HepG2 (cell line): ENCODE data around the gene TPRKB. TPM values are rescaled to one million over a fixed set of nuclear protein-coding genes. Genes with fewer than 3 reads are reported as not detected.

Source experiments
- ESRRA ChIP-seq: sonication (generic); formaldehyde crosslinking; IDR thresholded peaks from 2 replicates; pipeline ENCODE4 v1.5.1; 2020; ENCODE audit warnings: mild to moderate bottlenecking, low read depth, missing genetic modification reagents
- FOXA1 ChIP-seq, 2 experiments: fragments of 450-650 bp in 1 of 2; sonication (generic) in 1 of 2; formaldehyde crosslinking in 1 of 2; IDR thresholded peaks; 2 replicates each; pipeline versions ENCODE4 v1.4.0 to v1.6.1; 2016 to 2020; ENCODE audit warnings: missing genetic modification reagents in 1 of 2
- FOXA3 ChIP-seq: IDR thresholded peaks from 2 replicates; pipeline ENCODE4 v1.6.1; 2016; ENCODE audit warnings: missing genetic modification reagents, missing compliant biosample characterization
- HDAC1 ChIP-seq: sonication (generic); formaldehyde crosslinking; IDR thresholded peaks from 2 replicates; pipeline ENCODE4 v1.5.1; 2020; ENCODE audit warnings: mild to moderate bottlenecking, missing genetic modification reagents
- HNF1B ChIP-seq: sonication (generic); formaldehyde crosslinking; IDR thresholded peaks from 2 replicates; pipeline ENCODE4 v1.5.1; 2020; ENCODE audit warnings: mild to moderate bottlenecking, moderate library complexity, missing genetic modification reagents
- KDM6A ChIP-seq: IDR thresholded peaks from 2 replicates; pipeline ENCODE4 v1.6.1; 2016; ENCODE audit warnings: low read depth
- PLSCR1 ChIP-seq: sonication (generic); formaldehyde crosslinking; IDR thresholded peaks from 2 replicates; pipeline ENCODE4 v1.5.0; 2020; ENCODE audit warnings: missing genetic modification reagents, mild to moderate bottlenecking, borderline replicate concordance
- SMARCE1 ChIP-seq: fragments of 450-650 bp; IDR thresholded peaks from 2 replicates; pipeline ENCODE4 v1.6.1; 2017; ENCODE audit warnings: borderline replicate concordance
- THAP7 ChIP-seq: sonication (generic); formaldehyde crosslinking; IDR thresholded peaks from 2 replicates; pipeline ENCODE4 v1.8.1; 2023; ENCODE audit warnings: mild to moderate bottlenecking, missing genetic modification reagents
- ZBTB38 ChIP-seq: sonication (generic); formaldehyde crosslinking; IDR thresholded peaks from 2 replicates; pipeline ENCODE4 v1.5.1; 2020; ENCODE audit warnings: mild to moderate bottlenecking, missing genetic modification reagents
- ZIK1 ChIP-seq: sonication (generic); formaldehyde crosslinking; IDR thresholded peaks from 2 replicates; pipeline ENCODE4 v1.5.0; 2020; ENCODE audit warnings: mild to moderate bottlenecking, low read depth, missing genetic modification reagents, borderline replicate concordance
- ZNF367 ChIP-seq: sonication (generic); formaldehyde crosslinking; IDR thresholded peaks from 2 replicates; pipeline ENCODE4 v1.4.0; 2020; ENCODE audit warnings: missing genetic modification reagents, borderline replicate concordance
- ZNF431 ChIP-seq: sonication (generic); formaldehyde crosslinking; IDR thresholded peaks from 2 replicates; pipeline ENCODE4 v1.9.0; 2022; ENCODE audit warnings: missing genetic modification reagents, low read depth, mild to moderate bottlenecking, borderline replicate concordance
- ZNF605 ChIP-seq: sonication (generic); formaldehyde crosslinking; IDR thresholded peaks from 2 replicates; pipeline ENCODE4 v1.8.0; 2022; ENCODE audit warnings: mild to moderate bottlenecking, missing genetic modification reagents
- ZNF674 ChIP-seq: sonication (generic); formaldehyde crosslinking; IDR thresholded peaks from 2 replicates; pipeline ENCODE4 v1.5.0; 2020; ENCODE audit warnings: low read depth, mild to moderate bottlenecking, missing genetic modification reagents
- polyA plus RNA-seq, 8 experiments: library from polyadenylated mRNA; depleted of rRNA in 3 of 8; stranded (reverse) in 7 of 8; unstranded in 1 of 8; fragments of >200 nt; fragmentation: Illumina TruSeq in 4 of 8; extraction: Trizol in 4 of 8; gene quantifications; 2 replicates each; pipeline versions ENCODE4 v1.2.1 to v1.2.3, GENCODE V29; 2011 to 2016; ENCODE audit warnings: low read depth in 4 of 8, missing spikeins in 1 of 8, mixed read lengths in 1 of 8; ENCODE audit not compliant: insufficient read depth in 1 of 8
- total RNA-seq, 5 experiments: library from RNA; depleted of rRNA; stranded (reverse); fragments of >200 nt; fragmentation: Illumina TruSeq; extraction: Trizol; gene quantifications; 2 replicates each; pipeline ENCODE4 v1.2.3, GENCODE V29; 2016; ENCODE audit warnings: low read depth in 1 of 5
- TF ChIP-seq, protein P1 (sequence below): sonication (generic); formaldehyde crosslinking; IDR thresholded peaks from 2 replicates; pipeline ENCODE4 v1.5.0; 2020; ENCODE audit warnings: missing genetic modification reagents
- TF ChIP-seq, protein P2 (sequence below), 2 experiments: sonication (generic) in 1 of 2; formaldehyde crosslinking in 1 of 2; IDR thresholded peaks; 2 replicates each; pipeline versions ENCODE4 v1.6.1 to v1.9.0; 2014 to 2022; ENCODE audit warnings: antibody characterized with exemption in 1 of 2, borderline replicate concordance in 1 of 2, inconsistent platforms in 1 of 2, low read depth in 1 of 2, missing genetic modification reagents in 1 of 2

Gene TPRKB
- total and polyA plus RNA-seq, 2 of the 13 experiments (the other 11 are each of a cell fraction or from before 2014, with no cell fraction given), result 32.0 to 58.0 TPM

DNA sequence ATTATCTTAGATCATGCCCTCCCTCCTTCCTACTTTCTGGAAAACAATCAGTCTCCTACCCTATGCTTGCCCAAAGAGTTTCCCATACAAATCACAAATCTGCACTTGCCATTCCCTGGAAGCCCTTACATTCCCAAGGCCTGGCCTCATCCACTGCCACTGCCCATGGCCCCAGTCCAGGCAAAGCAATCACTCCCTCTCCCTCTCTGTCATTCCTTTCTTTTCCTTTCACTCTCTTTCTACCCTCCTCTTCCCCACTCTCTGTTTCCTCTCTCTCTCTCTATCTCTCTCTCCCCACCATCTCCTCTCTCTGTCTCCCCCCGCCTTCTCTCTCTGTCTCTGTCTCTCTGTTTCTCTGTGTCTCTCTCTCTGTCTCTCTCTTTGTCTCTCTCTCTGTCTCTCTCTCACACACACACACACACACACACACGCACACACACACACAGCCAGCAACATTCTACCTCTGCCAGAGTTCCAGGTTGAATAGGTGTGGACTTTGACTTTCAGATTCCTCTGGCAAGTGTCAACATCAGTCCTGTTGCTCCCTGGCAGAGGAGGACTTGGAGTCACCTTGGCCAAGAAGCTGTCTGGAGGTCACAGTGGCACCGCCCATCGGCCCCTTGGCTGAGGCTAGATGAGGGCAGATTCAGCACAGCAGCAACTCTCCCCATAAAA, 51.2 kb downstream of the TPRKB start (continued):
- peak; percentile 90; the same call in 1 of the 2 replicates for TF ChIP-seq ESRRA (CRISPR knock-in tag)
- TF ChIP-seq ZNF367 (CRISPR knock-in tag), result no peak
- peak; percentile 40; the same call in 1 of the 2 replicates for TF ChIP-seq FOXA1 (IDR thresholded peaks at IDR 0.05)
- peak; percentile 62; the same call in 1 of the 2 replicates for TF ChIP-seq FOXA1 (CRISPR knock-in tag; IDR thresholded peaks at IDR 0.05)
- no peak for TF ChIP-seq THAP7 (CRISPR knock-in tag)
- no peak for TF ChIP-seq ZIK1 (CRISPR knock-in tag)
- TF ChIP-seq KDM6A (CRISPR knock-in tag), result 0 out of 2 replicates have a peak, but pooled peaks have one; percentile 40
- TF ChIP-seq ZNF431 (CRISPR knock-in tag), result 0 out of 2 replicates have a peak, but pooled peaks have one; percentile 26
- no peak for TF ChIP-seq ZBTB38 (CRISPR knock-in tag)
- TF ChIP-seq SMARCE1, result no peak
- peak; percentile 52 for TF ChIP-seq FOXA3 (CRISPR knock-in tag)
- TF ChIP-seq HDAC1 (CRISPR knock-in tag), result 0 out of 2 replicates have a peak, but pooled peaks have one; percentile 20
- TF ChIP-seq, protein P1, sequence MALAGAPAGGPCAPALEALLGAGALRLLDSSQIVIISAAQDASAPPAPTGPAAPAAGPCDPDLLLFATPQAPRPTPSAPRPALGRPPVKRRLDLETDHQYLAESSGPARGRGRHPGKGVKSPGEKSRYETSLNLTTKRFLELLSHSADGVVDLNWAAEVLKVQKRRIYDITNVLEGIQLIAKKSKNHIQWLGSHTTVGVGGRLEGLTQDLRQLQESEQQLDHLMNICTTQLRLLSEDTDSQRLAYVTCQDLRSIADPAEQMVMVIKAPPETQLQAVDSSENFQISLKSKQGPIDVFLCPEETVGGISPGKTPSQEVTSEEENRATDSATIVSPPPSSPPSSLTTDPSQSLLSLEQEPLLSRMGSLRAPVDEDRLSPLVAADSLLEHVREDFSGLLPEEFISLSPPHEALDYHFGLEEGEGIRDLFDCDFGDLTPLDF, result no peak
- no peak for TF ChIP-seq ZNF605
- no peak for TF ChIP-seq ZNF674 (CRISPR knock-in tag)
- TF ChIP-seq PLSCR1 (CRISPR knock-in tag), result no peak
- 0 out of 2 replicates have a peak, but pooled peaks have one; percentile 21 for TF ChIP-seq HNF1B (CRISPR knock-in tag)
- TF ChIP-seq, protein P2, sequence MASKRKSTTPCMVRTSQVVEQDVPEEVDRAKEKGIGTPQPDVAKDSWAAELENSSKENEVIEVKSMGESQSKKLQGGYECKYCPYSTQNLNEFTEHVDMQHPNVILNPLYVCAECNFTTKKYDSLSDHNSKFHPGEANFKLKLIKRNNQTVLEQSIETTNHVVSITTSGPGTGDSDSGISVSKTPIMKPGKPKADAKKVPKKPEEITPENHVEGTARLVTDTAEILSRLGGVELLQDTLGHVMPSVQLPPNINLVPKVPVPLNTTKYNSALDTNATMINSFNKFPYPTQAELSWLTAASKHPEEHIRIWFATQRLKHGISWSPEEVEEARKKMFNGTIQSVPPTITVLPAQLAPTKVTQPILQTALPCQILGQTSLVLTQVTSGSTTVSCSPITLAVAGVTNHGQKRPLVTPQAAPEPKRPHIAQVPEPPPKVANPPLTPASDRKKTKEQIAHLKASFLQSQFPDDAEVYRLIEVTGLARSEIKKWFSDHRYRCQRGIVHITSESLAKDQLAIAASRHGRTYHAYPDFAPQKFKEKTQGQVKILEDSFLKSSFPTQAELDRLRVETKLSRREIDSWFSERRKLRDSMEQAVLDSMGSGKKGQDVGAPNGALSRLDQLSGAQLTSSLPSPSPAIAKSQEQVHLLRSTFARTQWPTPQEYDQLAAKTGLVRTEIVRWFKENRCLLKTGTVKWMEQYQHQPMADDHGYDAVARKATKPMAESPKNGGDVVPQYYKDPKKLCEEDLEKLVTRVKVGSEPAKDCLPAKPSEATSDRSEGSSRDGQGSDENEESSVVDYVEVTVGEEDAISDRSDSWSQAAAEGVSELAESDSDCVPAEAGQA (IDR thresholded peaks at IDR 0.05; ENCODE audit: low read depth), result no peak
- TF ChIP-seq, protein P2 (CRISPR knock-in tag; IDR thresholded peaks at IDR 0.05; ENCODE audit: borderline replicate concordance), result no peak
